Measurements from ENCODE around the gene NAV2. TPM values are rescaled to one million over a fixed set of nuclear protein-coding genes. Genes with fewer than 3 reads are reported as not detected.

The NAV2 gene
- total RNA-seq, 1 donor from 2014 or later: 9.1 TPM

DNA sequence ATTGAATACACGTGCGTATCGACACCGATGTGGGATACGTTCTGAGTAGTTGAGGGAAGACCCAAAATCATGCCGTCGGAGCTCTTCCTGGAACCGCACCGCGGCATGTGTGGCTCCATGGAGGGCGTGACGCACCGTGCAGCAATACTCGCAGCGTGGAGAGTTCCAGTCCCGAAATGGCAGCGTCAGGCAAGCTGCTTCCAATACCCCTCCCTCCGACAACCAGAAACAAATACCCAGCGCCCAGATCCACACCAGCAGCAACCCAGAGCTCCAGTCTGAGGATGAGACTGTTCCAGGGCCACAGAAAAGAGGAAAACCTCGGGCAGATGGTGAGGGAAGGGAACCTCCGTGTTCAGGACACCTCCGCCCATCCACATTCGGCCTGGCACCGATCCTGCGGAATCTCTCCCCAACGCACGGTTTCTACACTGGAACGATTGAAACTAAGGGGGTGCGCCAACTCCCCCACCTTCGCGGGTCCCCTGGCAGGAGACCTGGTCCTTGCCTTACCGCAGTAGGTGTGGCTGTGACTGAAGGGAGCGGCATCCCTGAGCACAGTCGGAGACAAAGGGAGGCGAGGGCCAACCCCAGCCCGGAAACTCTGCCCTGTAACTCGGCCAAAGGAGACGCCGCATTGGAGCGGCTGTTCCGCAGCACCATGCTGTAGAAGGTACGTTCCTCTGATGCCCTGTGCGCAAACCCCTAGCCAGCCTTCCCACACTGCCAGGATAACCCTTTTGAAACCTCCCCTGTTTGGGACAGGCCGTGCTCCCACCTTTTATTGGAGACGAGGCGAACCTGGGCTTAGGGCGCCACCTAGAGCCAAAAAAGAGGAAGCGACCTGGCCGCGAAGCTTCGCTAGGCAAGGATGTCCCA, 419.4 kb downstream of the NAV2 start:
- no peak for DNase-seq (ENCODE audit: low read depth)

DNA sequence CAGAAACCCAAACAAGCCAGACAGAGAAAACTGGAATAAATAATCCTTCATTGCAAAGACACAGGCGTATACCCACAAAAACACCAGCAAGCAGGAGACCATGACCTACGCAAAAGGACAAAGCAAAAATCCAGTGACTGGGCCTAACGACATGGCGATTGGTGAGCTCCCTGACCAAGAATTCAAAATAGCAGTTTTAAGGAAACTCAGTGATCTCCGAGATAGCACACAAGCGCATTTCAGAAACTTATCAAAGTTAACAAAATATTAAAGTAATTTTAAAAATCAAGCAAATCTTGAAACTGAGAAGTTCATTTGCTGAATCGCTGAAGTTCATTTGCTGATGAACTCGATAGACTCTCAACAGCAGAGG, 420.0 kb downstream of the NAV2 start:
- DNase-seq (ENCODE audit: low read depth): no peak

DNA sequence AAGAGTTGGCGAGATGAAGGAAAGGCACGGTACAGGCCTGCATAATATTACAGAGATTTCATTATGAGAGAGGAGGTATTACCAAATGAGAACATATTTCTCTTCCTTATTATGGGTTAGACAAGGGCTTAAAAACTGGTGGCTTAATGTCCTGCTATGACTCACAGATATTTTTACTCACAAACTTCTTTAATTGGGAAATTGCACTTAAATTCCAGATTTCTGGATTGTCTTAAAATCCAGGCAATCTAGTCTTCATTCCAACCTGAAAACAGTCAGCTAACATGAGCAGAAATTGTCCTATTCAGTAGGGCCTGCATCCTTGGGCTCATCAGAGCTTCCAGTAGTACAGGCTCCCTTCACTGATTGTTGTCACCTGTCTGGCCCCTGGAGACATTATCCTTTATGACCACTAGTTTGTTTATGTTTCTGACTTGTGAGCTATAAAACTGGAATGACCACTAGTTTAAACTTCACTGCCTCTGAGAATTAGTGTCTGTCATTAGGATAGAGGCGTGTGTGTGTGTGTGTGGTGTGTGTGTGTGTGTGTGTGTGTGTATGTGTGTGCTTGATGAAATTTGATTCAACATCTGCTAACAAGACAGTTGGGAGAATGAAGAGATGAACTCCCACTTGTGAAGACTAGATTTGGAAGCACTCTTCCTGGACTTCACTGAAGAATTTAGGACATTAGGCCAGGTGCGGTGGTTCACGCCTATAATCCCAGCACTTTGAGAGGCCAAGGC, 422.5 kb downstream of the NAV2 start:
- no peak for DNase-seq (ENCODE audit: low read depth)

DNA sequence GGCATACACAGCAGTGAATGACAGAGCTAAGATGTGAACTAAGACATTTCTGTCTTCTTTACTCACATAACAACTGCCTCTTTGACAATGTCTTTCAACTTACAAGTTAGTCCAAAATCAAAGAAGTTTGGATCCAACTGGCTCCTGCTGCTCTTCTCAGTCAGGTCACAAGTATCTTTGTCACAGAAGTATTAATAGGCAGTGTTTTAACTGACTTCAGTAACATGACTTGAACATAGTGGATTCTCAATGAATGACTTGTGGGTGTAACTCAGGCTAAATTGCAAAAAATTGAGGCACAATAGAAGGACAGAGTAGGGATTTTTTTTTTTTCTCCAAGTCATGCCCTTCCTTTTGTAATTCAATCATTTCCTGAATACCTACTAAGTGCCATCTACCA, 425.0 kb downstream of the NAV2 start:
- no peak for DNase-seq (ENCODE audit: low read depth)

DNA sequence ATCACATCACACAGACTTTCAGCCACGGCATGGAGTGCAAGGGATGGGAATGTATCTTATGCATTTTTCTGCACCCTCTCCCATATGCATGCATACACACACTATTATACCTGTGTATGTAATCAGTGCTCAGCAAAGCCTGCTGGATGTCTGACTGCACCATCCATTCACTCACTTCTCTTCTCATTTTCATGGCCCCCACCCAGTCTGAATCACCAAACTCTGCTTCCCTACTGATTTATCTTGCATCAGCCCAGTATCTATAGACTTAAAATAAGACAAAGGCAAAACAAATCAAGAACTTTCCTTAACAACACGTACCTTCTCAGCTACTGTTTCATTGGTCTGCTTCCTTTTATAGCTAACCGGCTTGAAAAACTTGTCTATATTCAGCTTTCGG, 426.1 kb downstream of the NAV2 start:
- no peak for DNase-seq (ENCODE audit: low read depth)

DNA sequence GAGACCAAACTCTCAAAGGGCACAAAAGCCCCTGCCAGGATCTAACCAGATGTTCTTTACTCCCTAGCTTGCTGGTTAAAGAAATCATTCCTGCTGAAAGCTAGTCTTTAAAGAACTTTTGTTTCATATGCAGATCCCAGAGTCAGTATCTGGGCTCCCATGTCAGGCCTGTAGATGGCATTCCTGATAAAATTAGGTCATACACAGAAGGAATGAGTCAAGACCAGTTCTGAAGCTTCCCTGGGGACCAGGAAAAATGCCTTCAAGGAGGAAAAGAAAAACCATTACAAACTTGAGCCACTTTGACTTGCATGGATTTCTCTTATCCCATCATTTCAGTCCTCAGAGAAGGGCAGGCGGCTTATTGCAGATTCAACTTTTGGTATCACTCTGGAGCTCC, 441.7 kb downstream of the NAV2 start:
- peak; percentile 46 for DNase-seq (ENCODE audit: low read depth)

DNA sequence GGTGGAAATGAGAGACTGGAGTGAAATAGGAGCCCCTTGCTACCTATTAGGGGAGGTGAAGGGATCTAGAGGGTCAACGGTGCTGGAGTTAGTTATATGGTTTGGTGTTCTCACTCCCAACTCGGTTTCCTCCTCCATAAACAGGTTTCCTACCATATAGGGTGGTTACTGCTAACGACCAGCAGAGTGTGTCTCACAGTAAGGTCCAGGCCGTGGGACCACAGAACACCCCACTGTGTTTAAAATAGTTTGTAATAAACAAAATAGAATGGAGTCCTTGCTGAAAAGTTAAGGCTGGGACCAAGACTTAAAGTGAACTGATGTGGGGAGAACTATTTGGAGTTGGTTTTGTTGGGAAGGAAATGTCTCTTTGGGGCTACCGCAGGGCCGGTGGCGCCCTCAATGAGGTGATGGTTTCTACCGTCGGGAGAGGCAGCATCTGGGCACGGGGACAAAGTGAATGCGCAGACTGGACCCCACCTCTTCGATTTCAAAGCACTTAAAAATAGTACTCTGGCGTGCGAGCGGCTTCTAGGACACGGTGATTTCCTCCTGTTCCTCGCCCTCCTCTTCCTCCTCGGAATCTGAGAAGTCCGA, 443.1 kb downstream of the NAV2 start:
- DNase-seq (ENCODE audit: low read depth): no peak

DNA sequence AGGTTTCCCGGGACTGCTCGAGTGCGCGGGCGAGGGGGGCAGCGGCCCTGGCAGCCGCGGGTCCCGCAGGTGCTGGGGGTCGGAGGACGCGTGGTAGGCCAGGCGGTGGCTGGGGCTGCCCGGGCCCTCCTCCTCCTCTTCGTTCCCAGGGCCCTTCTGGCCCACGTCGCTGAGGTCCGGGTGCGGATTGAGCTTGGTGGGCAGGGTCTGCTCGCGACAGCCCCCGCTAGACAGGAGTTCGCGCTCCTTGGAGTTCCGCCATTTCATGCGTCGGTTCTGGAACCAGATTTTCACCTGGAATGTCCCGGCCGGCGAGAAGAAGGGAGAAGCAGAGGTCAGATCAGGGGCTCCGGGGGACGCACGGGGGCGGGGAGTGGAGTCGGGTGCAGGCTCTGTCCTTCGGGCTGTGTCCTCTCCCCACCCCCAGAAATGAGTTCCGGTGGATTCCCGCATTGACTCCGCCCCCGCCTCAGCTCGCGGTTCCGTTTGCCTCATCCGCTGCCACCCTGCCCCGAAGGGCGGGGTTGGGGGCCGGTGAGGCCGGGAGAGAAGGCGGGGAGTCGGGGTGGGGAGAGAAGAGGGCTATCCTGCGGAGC, 443.7 kb downstream of the NAV2 start:
- no peak for DNase-seq (ENCODE audit: low read depth)

DNA sequence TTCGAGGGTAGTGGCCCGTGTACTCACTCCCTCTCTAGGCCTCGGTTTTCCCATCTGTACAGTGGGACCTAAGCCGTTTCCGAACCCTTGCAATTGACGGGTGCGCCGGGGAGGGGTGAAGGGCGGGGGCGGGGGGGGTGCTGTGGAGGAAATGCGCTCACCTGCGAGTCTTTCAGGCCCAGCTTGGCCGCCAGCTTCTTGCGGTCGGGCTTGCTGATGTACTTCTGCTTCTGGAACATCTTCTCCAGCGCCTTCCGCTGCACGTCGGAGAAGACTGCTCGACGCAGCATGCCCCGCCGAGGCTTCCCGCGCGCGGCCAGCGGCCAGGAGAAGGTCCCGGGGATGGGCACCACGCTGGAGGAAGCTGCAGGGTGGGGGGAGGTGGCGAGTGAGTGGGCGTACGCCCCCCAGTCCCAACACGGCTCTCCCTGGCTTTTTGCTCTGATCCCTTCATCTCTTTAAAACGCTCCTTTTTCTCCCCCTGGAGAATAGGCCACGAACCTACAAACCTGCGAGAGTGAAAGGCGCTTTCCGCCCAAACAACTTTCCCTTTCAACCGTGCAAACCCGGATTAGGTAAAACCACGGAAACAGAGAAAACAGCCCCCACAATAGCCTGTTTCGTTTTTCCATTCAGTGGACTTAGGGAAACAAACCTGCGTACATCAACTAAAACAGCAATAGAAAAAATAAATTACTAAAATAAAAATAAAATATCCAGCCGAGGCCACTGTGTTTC, 444.4 kb downstream of the NAV2 start:
- DNase-seq (ENCODE audit: low read depth): no peak

DNA sequence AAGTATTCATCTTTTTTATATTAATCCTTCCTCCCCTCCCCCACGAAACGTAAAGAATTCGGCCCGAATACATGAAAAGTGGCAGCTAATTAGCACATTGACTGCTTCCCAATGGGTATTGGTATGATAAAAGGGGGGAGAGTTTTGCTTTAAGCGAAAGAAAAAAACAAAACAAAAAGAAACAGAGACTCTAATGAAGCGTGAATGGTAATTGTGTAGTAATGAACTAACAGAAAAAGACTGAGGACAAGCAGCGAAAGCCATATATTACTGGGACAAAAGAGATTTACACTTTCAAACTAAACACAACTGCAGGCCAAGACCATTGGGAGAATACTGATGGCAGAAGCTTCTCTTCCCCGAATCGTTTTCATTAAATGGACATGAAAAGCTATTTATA, 445.1 kb downstream of the NAV2 start:
- DNase-seq (ENCODE audit: low read depth): no peak

DNA sequence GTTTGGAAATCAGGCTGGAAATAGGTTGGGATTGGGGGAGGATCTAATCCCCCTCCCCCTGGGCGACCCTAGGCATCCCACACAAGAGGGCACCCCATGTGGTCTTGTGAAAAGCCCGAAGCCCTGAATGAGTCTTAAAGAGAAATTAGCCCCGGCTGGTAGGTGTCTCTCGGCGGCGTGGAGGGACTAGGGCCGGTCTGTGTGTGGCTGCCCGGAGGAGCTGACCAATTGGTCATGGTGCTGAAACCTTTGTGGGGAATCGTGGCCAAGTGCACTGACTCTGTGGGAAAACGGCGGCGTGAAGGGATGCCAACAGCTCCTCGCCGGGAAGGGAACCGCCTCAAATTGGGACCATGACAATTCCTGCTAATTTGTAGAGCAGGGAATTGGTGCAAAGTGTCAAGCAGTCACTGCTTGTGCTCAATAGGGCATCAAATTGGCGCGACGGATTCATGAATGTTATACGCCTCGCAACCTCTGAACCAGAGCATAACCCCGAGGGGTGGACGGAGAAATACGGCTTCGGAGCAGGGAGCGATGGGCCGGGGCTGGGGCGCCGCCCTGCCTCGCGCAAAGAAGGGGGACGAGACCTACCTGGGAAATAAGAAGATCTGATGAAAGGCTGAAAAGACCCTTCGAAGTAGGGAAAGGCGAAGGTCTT, 446.1 kb downstream of the NAV2 start:
- peak; percentile 81 for DNase-seq (ENCODE audit: low read depth)

DNA sequence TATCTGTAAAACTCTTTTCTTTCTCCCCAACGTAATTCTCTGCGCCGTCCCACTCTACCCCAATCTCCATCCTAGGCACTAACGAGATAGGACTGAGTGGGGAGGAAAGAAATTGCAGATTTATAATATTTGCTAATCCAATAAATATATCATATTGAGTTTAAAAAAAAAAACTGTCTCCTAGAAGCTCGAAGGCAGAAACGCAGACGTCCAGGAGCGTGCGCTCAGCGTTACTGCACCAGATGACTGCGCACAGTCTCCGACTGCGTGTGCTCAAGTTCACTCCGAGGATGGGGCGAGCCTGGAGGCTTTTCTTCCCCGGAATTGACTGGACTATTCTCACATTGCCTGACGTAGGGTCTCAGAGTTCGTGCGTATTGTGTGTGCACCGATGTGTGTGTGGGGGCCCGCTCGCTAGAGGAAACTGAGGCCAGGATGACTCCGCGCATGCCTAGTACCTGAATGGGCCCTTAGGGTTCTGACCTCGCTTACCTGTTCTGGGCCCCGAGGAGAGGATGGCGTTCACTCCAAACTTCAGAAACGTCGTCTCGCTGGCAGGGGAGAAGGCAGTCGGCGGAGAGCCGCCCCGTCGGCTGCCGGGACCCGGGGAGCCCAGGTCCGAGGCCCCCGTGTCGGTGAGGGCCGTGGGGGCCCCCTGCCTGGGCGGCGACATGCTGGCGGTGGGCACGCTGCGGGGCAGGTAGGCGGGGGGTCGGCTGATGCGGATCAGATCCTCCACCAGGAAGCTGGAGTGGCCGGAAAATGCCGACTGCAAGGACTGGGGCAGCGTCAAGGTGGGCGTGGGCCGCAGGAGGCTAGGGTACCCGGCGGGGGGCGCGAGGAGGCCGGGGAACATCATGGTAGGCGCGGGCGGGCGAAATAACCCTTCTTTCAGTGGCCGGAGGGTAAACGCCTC, 447.1 kb downstream of the NAV2 start:
- no peak for DNase-seq (ENCODE audit: low read depth)

DNA sequence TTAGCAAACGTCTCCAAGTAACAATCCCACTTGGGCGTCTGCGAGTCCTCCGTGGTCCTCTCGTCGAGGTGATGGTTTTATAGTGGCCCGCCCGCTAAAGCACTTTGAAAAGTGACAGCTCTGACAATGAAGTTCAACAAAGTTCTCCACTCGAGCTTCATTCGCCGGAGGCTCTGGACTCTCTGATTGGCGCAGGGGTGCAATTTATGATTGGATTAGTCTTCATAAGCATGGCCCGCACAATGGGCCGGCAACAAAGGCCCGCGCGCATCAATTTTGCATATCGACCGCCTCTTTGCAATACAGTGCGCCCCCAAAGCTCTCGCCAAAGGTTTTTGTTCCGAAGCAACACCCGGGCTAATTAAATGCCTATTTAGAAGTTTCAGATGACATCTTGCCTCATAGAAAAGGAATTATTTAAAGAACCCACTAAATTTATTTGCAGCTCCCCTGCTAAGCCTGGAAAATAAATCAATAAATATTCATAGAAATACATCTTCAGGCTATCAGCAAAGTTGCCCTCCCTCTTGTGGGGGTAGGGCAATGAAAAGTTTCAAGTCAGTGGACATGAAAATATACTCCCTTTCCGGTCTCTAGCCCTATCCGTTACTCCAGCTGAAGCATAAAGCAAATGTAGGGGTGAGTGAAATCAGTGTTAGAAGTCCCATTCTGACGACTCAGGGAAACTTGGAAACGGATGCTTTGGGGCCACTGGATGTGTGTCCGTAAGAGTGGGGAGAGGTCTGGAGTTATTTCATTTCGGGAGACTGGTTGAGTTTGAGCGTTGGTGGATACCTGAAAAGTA, 448.0 kb downstream of the NAV2 start, which contains the start of gene DBX1:
Gene DBX1 (minus strand): TSS at position 51 of the 805 bp plus-strand sequence. CDS start 151 bp downstream, outside the sequence.
- DNase-seq (ENCODE audit: low read depth): no peak

DNA sequence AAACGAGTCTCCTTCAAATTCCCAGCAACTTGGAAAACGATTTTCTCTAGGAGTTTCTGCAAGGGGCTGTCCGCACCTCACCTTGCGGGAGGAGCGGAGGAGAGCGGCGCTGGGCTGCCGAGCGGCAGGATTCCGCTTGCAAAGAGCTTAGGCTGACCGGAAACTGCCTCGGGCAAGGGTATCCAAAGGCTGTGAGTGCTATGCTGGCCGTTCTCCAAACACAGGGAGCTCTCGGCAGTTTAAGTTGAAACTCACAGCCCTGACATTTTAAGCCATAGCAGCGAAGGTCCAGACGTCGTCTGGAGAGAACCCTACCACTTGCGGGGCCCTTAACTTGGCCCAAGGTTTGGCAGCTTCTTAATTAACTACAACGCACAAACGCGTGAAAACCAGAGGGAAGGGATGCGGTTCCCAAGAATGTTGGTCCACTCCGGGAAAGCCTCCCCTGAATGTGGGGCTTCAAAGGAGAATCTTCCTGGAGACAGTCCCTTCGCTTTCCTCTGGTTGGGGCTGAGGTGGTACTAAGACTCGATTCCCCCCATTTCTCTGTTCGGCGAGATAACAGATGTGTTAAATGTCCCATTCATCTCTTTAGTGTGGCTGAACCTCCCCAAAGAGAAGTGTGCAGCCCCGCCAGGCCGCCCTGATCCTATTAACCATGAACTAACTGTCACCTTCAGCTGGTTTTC, 448.7 kb downstream of the NAV2 start:
- DNase-seq (ENCODE audit: low read depth): no peak

DNA sequence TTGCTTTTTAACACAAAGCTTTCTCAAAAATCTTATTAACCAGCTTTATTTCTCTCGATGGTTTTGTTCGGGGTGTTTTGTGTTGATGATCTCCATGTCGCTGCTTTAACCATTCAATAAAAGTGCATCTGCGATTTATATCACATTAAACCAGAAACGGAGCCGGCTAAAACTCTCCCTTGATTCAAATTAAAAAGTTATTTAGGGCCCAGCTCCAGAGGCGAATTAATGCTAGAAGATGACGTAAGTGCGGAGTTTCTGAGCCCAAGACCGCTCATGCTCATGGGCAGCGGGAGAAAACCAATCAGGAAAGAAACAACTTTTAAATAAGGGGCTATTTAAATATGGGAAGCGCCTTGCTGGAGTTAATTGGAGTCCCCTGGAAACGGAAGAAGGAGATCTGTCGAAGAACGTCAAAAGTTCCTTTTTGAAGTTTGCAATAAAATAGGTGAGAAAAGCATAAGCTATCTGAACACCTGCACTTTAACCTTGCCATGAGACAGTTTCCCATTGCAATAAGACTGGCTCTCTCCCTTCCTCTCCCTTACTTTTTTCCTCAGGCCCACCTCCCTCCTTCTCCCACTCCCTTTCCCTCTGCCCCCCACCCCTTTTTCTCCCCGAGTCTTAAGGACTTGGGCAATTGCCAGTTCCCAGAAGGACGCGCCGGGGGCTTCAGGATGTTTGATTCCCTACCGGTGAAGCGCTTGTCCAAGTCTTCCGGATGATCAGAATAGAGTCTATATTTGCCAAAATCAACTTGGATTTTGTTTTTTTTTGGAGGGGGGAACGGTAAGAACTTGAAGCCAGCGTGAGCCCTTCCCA, 449.5 kb downstream of the NAV2 start:
- no peak for DNase-seq (ENCODE audit: low read depth)

DNA sequence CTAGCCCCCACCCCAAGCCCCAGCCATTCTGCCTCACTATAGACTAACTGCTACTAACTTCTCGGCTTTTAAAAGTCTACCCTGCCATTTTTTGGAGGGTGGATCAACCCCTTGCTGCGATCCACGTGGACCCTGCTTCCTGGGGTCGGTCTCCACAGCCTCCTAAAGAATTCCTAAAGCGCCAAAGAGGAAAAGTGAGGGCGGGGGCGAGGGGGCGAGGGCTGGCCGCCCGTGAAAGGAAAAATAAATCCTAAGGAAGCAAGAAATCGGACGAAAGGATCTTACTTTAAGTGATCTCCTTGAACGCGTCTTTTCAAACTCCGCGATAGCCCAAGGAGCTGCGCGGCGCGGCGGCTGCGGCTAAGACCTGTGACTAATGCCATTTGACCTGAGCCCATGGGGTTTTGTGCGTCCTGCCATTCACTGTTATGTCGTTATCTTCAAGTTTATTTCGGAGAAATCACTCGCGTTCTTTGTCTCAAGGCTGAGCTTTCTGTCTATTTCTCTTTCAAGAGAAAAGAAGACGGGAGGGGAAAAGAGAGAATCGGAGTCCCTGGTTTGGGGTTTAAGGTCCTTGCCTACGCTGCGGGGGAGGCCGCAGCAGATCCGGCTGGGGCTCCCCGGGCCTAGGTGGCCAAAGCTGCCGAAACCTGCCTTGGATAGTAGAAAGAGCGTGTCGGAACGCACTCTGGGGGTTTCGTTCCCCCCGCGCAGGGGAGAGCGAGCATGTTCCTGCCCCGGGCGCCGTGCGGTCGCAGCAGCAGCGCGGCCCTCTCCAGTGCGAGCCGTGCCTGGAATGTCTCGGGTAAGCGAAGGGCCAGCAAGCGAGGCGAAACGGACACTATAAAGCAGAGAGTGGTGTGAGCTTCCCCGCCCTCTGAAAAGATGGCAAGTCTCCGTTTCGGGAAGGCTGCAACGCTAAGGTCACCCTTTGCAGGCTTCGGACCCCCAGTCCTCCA, 450.5 kb downstream of the NAV2 start:
- DNase-seq (ENCODE audit: low read depth): peak; percentile 37

All from myocyte (in vitro differentiated cells).